CD14-positive monocyte (primary cell): Measurements from ENCODE around the gene CLK2. TPM values are rescaled to one million over a fixed set of nuclear protein-coding genes. Genes with fewer than 3 reads are reported as not detected.

Source experiments
- DNase-seq, 3 donors: peaks; one replicate each; pipeline ENCODE4 v3.0.0-alpha.2; 2011 to 2022
- H2AFZ ChIP-seq: 2 replicates; pipeline ENCODE4 v1.6.0; 2012; ENCODE audit warnings: mild to moderate bottlenecking, low read depth, low read length, inconsistent platforms; ENCODE audit not compliant: insufficient read depth, poor library complexity, severe bottlenecking
- H3K27ac ChIP-seq, 2 donors: 1 replicate in 1 of 2; 2 replicates in 1 of 2; pipeline ENCODE4 v1.5.1; 2012 to 2013; ENCODE audit warnings: low read length in 2 of 2, control low read depth in 1 of 2, inconsistent platforms in 1 of 2, low read depth in 1 of 2, mild to moderate bottlenecking in 1 of 2
- H3K27me3 ChIP-seq, 2 donors: one replicate each; pipeline versions ENCODE4 v1.6.0 to v1.6.1; 2011 to 2013; ENCODE audit warnings: low read length in 2 of 2; ENCODE audit not compliant: control insufficient read depth in 2 of 2, insufficient read depth in 2 of 2
- H3K36me3 ChIP-seq, 2 donors: replicated peaks in 1 of 2; 1 replicate in 1 of 2; 2 replicates in 1 of 2; pipeline versions ENCODE4 v1.5.1 to v1.6.1; 2012 to 2013; ENCODE audit warnings: low read length in 2 of 2, control low read depth in 1 of 2, inconsistent platforms in 1 of 2, mild to moderate bottlenecking in 1 of 2; ENCODE audit not compliant: insufficient read depth in 2 of 2, control insufficient read depth in 1 of 2
- H3K4me1 ChIP-seq, 2 donors: 1 replicate in 1 of 2; 2 replicates in 1 of 2; pipeline versions ENCODE4 v1.5.1 to v1.6.1; 2012 to 2013; ENCODE audit warnings: low read length in 2 of 2, control low read depth in 1 of 2, inconsistent platforms in 1 of 2, mild to moderate bottlenecking in 1 of 2, moderate library complexity in 1 of 2; ENCODE audit not compliant: insufficient read depth in 2 of 2, control insufficient read depth in 1 of 2
- H3K4me2 ChIP-seq: replicated peaks from 2 replicates; pipeline ENCODE3; 2012; ENCODE audit warnings: low read length, moderate library complexity, mild to moderate bottlenecking; ENCODE audit not compliant: poor library complexity, severe bottlenecking; ENCODE audit errors: extremely low read depth
- H3K4me3 ChIP-seq, 3 experiments: fragments of 200-600 bp in 1 of 3; sonication (generic) in 1 of 3; replicated peaks in 1 of 3; 1 replicate in 2 of 3; 2 replicates in 1 of 3; pipeline ENCODE4 v1.5.1; 2011 to 2013; ENCODE audit warnings: low read length in 3 of 3, mild to moderate bottlenecking in 3 of 3, control low read depth in 2 of 3, low read depth in 2 of 3, inconsistent platforms in 1 of 3, moderate library complexity in 1 of 3
- H3K79me2 ChIP-seq: 2 replicates; pipeline ENCODE4 v1.6.0; 2012; ENCODE audit warnings: mild to moderate bottlenecking, control low read depth, inconsistent platforms, low read length, moderate library complexity; ENCODE audit not compliant: insufficient read depth
- H3K9ac ChIP-seq: 2 replicates; pipeline ENCODE4 v1.6.0; 2017; ENCODE audit warnings: low read length, mild to moderate bottlenecking; ENCODE audit not compliant: insufficient read depth, poor library complexity, severe bottlenecking
- H3K9me3 ChIP-seq, 2 donors: replicated peaks in 1 of 2; 1 replicate in 1 of 2; 2 replicates in 1 of 2; pipeline versions ENCODE4 v1.5.1 to v1.6.1; 2012 to 2013; ENCODE audit warnings: low read length in 2 of 2, control low read depth in 1 of 2; ENCODE audit not compliant: control insufficient read depth in 1 of 2, insufficient read depth in 1 of 2
- H4K20me1 ChIP-seq: 2 replicates; pipeline ENCODE4 v1.6.0; 2012; ENCODE audit warnings: mild to moderate bottlenecking, low read length, control low read depth, moderate library complexity; ENCODE audit not compliant: insufficient read depth
- H3K27ac Mint-ChIP-seq, 7 donors: one replicate each; pipeline ENCODE4 v1.8.0; 2020; ENCODE audit warnings: mild to moderate bottlenecking in 7 of 7, mixed read lengths in 7 of 7, moderate library complexity in 6 of 7, inconsistent platforms in 2 of 7
- H3K27me3 Mint-ChIP-seq, 3 donors: one replicate each; pipeline ENCODE4 v1.8.0; 2021 to 2022; ENCODE audit warnings: low read depth in 3 of 3, mild to moderate bottlenecking in 3 of 3, mixed read lengths in 3 of 3, moderate library complexity in 3 of 3, inconsistent platforms in 1 of 3
- H3K36me3 Mint-ChIP-seq, 2 donors: one replicate each; pipeline ENCODE4 v1.8.0; 2020; ENCODE audit warnings: mixed read lengths in 2 of 2, inconsistent platforms in 1 of 2, mild to moderate bottlenecking in 1 of 2
- H3K4me1 Mint-ChIP-seq: one replicate; pipeline ENCODE4 v1.8.0; 2020; ENCODE audit warnings: mild to moderate bottlenecking, mixed read lengths
- H3K4me3 Mint-ChIP-seq, 2 donors: one replicate each; pipeline ENCODE4 v1.8.0; 2020; ENCODE audit warnings: mild to moderate bottlenecking in 2 of 2, mixed read lengths in 2 of 2, moderate library complexity in 1 of 2
- H3K9me3 Mint-ChIP-seq, 7 donors: one replicate each; pipeline ENCODE4 v1.8.0; 2020 to 2022; ENCODE audit warnings: mixed read lengths in 7 of 7, mild to moderate bottlenecking in 6 of 7, moderate library complexity in 6 of 7, inconsistent platforms in 2 of 7
- CTCF ChIP-seq: fragments of 200-600 bp; IDR thresholded peaks from one replicate; pipeline ENCODE4 v1.8.0; 2022; ENCODE audit warnings: antibody characterized with exemption, mild to moderate bottlenecking
- WGBS: methylation state at CpG from one replicate; pipeline ENCODE4 v1.1.5; 2013; ENCODE audit warnings: missing lambda C conversion rate; ENCODE audit not compliant: insufficient coverage; 5-methylcytosine and 5-hydroxymethylcytosine counted together
- intact Hi-C, 2 donors: fragments of 100-400 bp; cut with micrococcal nuclease; formaldehyde crosslinking; loops; one replicate each; pipeline versions ENCODE4 v1.15.0 to v1.15.1; 2023
- polyA plus RNA-seq, 3 donors: library from polyadenylated mRNA; depleted of rRNA in 1 of 3; unstranded in 2 of 3; stranded (reverse) in 1 of 3; fragments of 300-500 nt in 2 of 3; fragments of >200 nt in 1 of 3; fragmentation: Illumina TruSeq in 2 of 3; gene quantifications; 1 replicate in 2 of 3; 2 replicates in 1 of 3; pipeline ENCODE4 v1.2.3, GENCODE V29; 2012 to 2021

Gene CLK2
- polyA plus RNA-seq, 3 donors: 7.3 to 143 (median 9.6) TPM

DNA sequence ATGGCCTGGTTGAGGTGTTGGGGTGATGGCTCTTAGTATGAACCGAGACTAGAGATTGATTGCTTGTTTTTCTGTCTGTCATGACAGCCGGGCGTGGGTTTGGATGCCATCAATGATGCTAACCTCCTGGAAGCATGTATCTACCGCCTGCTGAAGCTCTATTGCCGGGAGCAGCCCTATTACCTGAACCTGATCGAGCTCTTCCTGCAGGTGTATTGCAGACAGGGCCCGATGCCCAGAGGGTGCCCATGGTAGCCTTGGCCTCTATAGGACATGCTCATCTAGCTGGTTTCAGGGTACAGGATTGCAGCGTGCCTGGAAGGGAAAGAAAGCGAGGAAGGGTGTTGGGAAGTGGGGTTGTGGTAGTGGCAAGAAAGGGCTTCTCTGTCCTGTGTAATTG is 44.8 kb upstream of the CLK2 start:
- Histone ChIP-seq H3K4me2 (no peak overlapping the region), H3K36me3 (peaks cover 2 to 33% of the 10 kb centered on the region in 2 donors), H4K20me1 (peaks cover 17% of the 10 kb centered on the region), H3K27ac (peak overlapping the region in 1 of 2 donors; percentile 5), H3K9ac (no peak overlapping the region), H3K27me3 (no peaks in the 10 kb centered on the region), H3K9me3 (no peaks in the 10 kb centered on the region), H2AFZ (no peak overlapping the region), H3K4me3 (no peak overlapping the region), H3K4me1 (peaks cover 23 to 39% of the 10 kb centered on the region in 2 donors), H3K79me2 (peaks cover 11% of the 10 kb centered on the region)
- intact Hi-C loops: no loop called here
- Mint-ChIP-seq H3K4me3 (no peak overlapping the region), H3K27me3 (peaks cover 2 to 7% (median 2%) of the 10 kb centered on the region in 3 donors), H3K4me1 (peaks cover 36% of the 10 kb centered on the region), H3K9me3 (peaks cover 0 to 1% (median 0%) of the 10 kb centered on the region in 7 donors), H3K27ac (peak overlapping the region in 1 of 7 donors; percentile 37), H3K36me3 (peaks cover 34 to 46% of the 10 kb centered on the region in 2 donors)
- TF ChIP-seq CTCF: no peak
- no peak for DNase-seq
- 100% methylated on average over 7 of the region's 9 CpGs for WGBS

DNA sequence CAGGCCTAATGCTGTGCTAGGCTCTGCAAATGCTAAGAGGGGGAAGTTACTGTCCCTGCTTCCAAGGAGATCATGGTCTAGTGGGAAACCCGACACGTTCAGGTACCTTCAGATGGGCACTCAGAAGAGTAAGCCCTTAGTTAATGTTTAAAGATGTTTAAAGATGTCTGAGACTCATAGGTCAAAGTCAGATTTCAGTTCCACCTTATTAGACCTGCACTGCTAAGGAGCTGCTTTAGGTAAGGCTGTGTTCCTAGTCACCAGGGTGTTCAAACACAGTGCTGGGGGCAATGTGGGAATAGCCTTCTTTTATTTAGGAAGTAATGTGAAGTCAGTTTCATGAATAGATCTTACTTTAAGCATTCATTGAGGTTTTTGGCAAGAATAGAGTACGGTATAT is 43.6 kb upstream of the CLK2 start:
- Histone ChIP-seq H3K27me3 (no peaks in the 10 kb centered on the region), H2AFZ (no peak overlapping the region), H3K9me3 (no peaks in the 10 kb centered on the region), H3K27ac (no peak overlapping the region), H3K9ac (no peak overlapping the region), H3K4me3 (no peak overlapping the region), H4K20me1 (peaks cover 10% of the 10 kb centered on the region), H3K36me3 (peaks cover 2 to 43% of the 10 kb centered on the region in 2 donors), H3K79me2 (peaks cover 5% of the 10 kb centered on the region), H3K4me1 (peaks cover 16 to 27% of the 10 kb centered on the region in 2 donors), H3K4me2 (no peak overlapping the region)
- TF ChIP-seq CTCF: no peak
- H3K27ac Mint-ChIP-seq: no peak overlapping the region
- no peak for DNase-seq
- WGBS: no CpG with 5 or more reads among the region's 3 CpGs
- H3K4me3 Mint-ChIP-seq: no peak overlapping the region
- intact Hi-C loops: no loop called here
- peaks cover 41 to 57% of the 10 kb centered on the region in 2 donors for H3K36me3 Mint-ChIP-seq
- H3K4me1 Mint-ChIP-seq: peaks cover 29% of the 10 kb centered on the region
- H3K9me3 Mint-ChIP-seq: peaks cover 0 to 1% (median 0%) of the 10 kb centered on the region in 7 donors
- H3K27me3 Mint-ChIP-seq: peaks cover 2 to 5% (median 3%) of the 10 kb centered on the region in 3 donors
